Measurements from ENCODE around the gene TRMT13.
"Not testable (repeated sequence)": the region's sequence is repeated elsewhere in the genome, so short reads cannot be mapped to it uniquely, and the experiment has no call there.

Gene TRMT13

GRCh38 chr1:100164702-100165101 lies 31.7 kb downstream of the TRMT13 start:
- DNase-seq = no peak

GRCh38 chr1:100168051-100168450 lies 35.1 kb downstream of the TRMT13 start:
- no peak for DNase-seq

- DNase-seq = no peak
Measured at GRCh38 chr1:100177295-100178041, 44.5 kb downstream of the TRMT13 start.

GRCh38 chr1:100178091-100178490 lies 45.1 kb downstream of the TRMT13 start, which contains the start of gene LRRC39:
LRRC39 (minus strand) TSS chr1:100178256; CDS start chr1:100168516, 9,740 bp downstream.
- no peak for DNase-seq

- no peak for DNase-seq
Measured at GRCh38 chr1:100183370-100183769, 50.4 kb downstream of the TRMT13 start.

- DNase-seq = no peak
Measured at GRCh38 chr1:100184536-100184935, 51.6 kb downstream of the TRMT13 start.

GRCh38 chr1:100187912-100188311 lies 54.9 kb downstream of the TRMT13 start:
- no peak for DNase-seq

GRCh38 chr1:100188617-100189016 lies 55.7 kb downstream of the TRMT13 start:
- no peak for DNase-seq

- no peak for DNase-seq
Measured at GRCh38 chr1:100198596-100198995, 65.6 kb downstream of the TRMT13 start.

GRCh38 chr1:100200060-100200459 lies 67.1 kb downstream of the TRMT13 start:
- DNase-seq = not testable (repeated sequence)

Measured in stimulated activated naive CD4-positive, alpha-beta T cell (primary cell).